SK-N-SH treated with all-trans-retinoic acid at 6 μM for 48 hours (cell line): ENCODE results near the gene SLC35B2.
A peak's percentile ranks its signal among the peaks of the same experiment; 100 is the strongest.

ENCODE experiments used
- BACH2 ChIP-seq: fragments of 250-450 bp; sonication (Bioruptor Pico); IDR thresholded peaks from 2 replicates; pipeline ENCODE4 v1.9.0; 2021; ENCODE audit warnings: mild to moderate bottlenecking, borderline replicate concordance
- ESRRG ChIP-seq: fragments of 250-450 bp; sonication (Bioruptor Pico); IDR thresholded peaks from 2 replicates; pipeline ENCODE4 v1.6.1; 2021; ENCODE audit warnings: mild to moderate bottlenecking
- ISL1 ChIP-seq: fragments of 250-450 bp; sonication (Bioruptor Pico); IDR thresholded peaks from 2 replicates; pipeline ENCODE4 v2.1.2; 2022; ENCODE audit warnings: mild to moderate bottlenecking, moderate library complexity
- RARB ChIP-seq: fragments of 250-450 bp; sonication (Bioruptor Pico); IDR thresholded peaks from 2 replicates; pipeline ENCODE4 v1.8.0; 2021; ENCODE audit warnings: mild to moderate bottlenecking, moderate library complexity
- TCF4 ChIP-seq: fragments of 250-450 bp; sonication (Bioruptor Pico); IDR thresholded peaks from 2 replicates; pipeline ENCODE4 v1.8.0; 2021; ENCODE audit warnings: mild to moderate bottlenecking, moderate library complexity, borderline replicate concordance
- TF ChIP-seq, protein P1 (sequence below): fragments of 250-450 bp; sonication (Bioruptor Pico); IDR thresholded peaks from 2 replicates; pipeline ENCODE4 v1.8.0; 2020; ENCODE audit warnings: mild to moderate bottlenecking, moderate library complexity, borderline replicate concordance
- TF ChIP-seq, protein P2 (sequence below): fragments of 250-450 bp; sonication (Bioruptor Pico); IDR thresholded peaks from 2 replicates; pipeline ENCODE4 v1.5.1; 2020; ENCODE audit warnings: low read depth, mild to moderate bottlenecking, moderate library complexity
- TF ChIP-seq, protein P3 (sequence below): fragments of 250-450 bp; sonication (Bioruptor Pico); IDR thresholded peaks from 2 replicates; pipeline ENCODE4 v1.8.0; 2021; ENCODE audit warnings: low read depth, mild to moderate bottlenecking, moderate library complexity, borderline replicate concordance
- TF ChIP-seq, protein P4 (sequence below): fragments of 250-450 bp; sonication (Bioruptor Pico); IDR thresholded peaks from 2 replicates; pipeline ENCODE4 v1.5.0; 2020; ENCODE audit warnings: mild to moderate bottlenecking, moderate library complexity

DNA sequence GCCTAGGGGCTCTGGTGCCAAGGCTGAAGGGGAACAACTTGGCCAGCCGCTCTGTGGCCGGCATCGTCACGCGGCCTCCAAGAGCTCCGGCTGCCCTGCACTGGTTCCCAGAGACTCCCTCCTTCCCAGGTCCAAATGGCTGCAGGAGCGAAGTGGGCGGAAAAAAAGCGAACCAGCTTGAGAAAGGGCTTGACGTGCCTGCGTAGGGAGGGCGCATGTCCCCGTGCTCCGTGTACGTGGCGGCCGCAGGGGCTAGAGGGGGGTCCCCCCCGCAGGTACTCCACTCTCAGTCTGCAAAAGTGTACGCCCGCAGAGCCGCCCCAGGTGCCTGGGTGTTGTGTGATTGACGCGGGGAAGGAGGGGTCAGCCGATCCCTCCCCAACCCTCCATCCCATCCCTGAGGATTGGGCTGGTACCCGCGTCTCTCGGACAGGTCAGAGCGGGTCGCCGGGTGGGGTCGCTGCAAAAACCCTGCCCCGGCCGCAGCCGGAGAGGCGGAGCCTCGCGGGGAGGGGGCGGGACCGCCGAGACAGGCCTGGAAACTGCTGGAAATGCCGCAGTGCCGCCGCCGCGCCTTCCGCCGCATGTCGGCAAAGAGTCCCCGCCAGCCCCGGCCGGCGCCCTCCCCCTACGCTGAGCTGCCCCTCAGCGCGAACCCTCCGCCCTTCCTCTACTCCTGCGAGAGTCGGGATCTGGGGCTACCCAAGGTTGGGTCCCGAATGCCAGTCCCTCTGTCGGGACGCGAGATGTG is 11.2 kb downstream of the SLC35B2 start:
- TF ChIP-seq, protein P1, sequence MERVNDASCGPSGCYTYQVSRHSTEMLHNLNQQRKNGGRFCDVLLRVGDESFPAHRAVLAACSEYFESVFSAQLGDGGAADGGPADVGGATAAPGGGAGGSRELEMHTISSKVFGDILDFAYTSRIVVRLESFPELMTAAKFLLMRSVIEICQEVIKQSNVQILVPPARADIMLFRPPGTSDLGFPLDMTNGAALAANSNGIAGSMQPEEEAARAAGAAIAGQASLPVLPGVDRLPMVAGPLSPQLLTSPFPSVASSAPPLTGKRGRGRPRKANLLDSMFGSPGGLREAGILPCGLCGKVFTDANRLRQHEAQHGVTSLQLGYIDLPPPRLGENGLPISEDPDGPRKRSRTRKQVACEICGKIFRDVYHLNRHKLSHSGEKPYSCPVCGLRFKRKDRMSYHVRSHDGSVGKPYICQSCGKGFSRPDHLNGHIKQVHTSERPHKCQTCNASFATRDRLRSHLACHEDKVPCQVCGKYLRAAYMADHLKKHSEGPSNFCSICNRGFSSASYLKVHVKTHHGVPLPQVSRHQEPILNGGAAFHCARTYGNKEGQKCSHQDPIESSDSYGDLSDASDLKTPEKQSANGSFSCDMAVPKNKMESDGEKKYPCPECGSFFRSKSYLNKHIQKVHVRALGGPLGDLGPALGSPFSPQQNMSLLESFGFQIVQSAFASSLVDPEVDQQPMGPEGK (CRISPR knock-in tag) = peak; percentile 67; the same call in 1 of the 2 replicates
- TF ChIP-seq, protein P2, sequence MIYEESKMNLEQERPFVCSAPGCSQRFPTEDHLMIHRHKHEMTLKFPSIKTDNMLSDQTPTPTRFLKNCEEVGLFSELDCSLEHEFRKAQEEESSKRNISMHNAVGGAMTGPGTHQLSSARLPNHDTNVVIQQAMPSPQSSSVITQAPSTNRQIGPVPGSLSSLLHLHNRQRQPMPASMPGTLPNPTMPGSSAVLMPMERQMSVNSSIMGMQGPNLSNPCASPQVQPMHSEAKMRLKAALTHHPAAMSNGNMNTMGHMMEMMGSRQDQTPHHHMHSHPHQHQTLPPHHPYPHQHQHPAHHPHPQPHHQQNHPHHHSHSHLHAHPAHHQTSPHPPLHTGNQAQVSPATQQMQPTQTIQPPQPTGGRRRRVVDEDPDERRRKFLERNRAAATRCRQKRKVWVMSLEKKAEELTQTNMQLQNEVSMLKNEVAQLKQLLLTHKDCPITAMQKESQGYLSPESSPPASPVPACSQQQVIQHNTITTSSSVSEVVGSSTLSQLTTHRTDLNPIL = no peak
- TF ChIP-seq RARB (CRISPR knock-in tag) (no peak), ISL1 (no peak), BACH2 (no peak), ESRRG (CRISPR knock-in tag) (no peak), TCF4 (CRISPR knock-in tag) (no peak)
- TF ChIP-seq, protein P3, sequence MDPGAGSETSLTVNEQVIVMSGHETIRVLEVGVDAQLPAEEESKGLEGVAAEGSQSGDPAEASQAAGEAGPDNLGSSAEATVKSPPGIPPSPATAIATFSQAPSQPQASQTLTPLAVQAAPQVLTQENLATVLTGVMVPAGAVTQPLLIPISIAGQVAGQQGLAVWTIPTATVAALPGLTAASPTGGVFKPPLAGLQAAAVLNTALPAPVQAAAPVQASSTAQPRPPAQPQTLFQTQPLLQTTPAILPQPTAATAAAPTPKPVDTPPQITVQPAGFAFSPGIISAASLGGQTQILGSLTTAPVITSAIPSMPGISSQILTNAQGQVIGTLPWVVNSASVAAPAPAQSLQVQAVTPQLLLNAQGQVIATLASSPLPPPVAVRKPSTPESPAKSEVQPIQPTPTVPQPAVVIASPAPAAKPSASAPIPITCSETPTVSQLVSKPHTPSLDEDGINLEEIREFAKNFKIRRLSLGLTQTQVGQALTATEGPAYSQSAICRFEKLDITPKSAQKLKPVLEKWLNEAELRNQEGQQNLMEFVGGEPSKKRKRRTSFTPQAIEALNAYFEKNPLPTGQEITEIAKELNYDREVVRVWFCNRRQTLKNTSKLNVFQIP (CRISPR knock-in tag) = no peak
- TF ChIP-seq, protein P4, sequence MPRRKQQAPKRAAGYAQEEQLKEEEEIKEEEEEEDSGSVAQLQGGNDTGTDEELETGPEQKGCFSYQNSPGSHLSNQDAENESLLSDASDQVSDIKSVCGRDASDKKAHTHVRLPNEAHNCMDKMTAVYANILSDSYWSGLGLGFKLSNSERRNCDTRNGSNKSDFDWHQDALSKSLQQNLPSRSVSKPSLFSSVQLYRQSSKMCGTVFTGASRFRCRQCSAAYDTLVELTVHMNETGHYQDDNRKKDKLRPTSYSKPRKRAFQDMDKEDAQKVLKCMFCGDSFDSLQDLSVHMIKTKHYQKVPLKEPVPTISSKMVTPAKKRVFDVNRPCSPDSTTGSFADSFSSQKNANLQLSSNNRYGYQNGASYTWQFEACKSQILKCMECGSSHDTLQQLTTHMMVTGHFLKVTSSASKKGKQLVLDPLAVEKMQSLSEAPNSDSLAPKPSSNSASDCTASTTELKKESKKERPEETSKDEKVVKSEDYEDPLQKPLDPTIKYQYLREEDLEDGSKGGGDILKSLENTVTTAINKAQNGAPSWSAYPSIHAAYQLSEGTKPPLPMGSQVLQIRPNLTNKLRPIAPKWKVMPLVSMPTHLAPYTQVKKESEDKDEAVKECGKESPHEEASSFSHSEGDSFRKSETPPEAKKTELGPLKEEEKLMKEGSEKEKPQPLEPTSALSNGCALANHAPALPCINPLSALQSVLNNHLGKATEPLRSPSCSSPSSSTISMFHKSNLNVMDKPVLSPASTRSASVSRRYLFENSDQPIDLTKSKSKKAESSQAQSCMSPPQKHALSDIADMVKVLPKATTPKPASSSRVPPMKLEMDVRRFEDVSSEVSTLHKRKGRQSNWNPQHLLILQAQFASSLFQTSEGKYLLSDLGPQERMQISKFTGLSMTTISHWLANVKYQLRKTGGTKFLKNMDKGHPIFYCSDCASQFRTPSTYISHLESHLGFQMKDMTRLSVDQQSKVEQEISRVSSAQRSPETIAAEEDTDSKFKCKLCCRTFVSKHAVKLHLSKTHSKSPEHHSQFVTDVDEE (CRISPR knock-in tag) = no peak
